K562 (cell line): ENCODE data around the gene EFHC1. TPM values are rescaled to one million over a fixed set of nuclear protein-coding genes. Genes with fewer than 3 reads are reported as not detected.

Experiments
- ATAC-seq: fragments of 200-7000 bp; cut with Tn5 transposase; 3 replicates; pipeline ENCODE4 v1.9.1; 2020; ENCODE audit warnings: moderate library complexity
- BruUV-seq: library from RNA; stranded (reverse); fragments of 400-500 nt; replicated peaks from 2 replicates; lab custom pipeline; 2021; lab: Mats Ljungman, UMichigan
- CTCF ChIA-PET: fragments of 300-600 bp; formaldehyde crosslinking; extraction: SDS; loops from one replicate; lab custom pipeline; 2021; ENCODE audit warnings: low intra/inter-chr PET ratio; lab: Yijun Ruan, JAX
- POLR2A ChIA-PET: fragments of 300-600, 350-650 bp; sonication (Branson Sonifier 250); formaldehyde crosslinking; extraction: SDS; loops from one replicate; lab custom pipeline; 2021; ENCODE audit warnings: antibody characterized with exemption, inconsistent platforms; lab: Yijun Ruan, JAX
- DNase-seq, 4 experiments: peaks; one replicate each; pipeline versions ENCODE4 v3.0.0 to v3.0.0-alpha.2; 2011 to 2018; ENCODE audit warnings: low spot score in 3 of 4, mixed read lengths in 3 of 4; ENCODE audit errors: extremely low read depth in 1 of 4
- FAIRE-seq: peaks from 2 replicates; lab custom pipeline; 2011; peaks lifted over from hg19 to GRCh38; lab: Jason Lieb, UNC
- H2AFZ ChIP-seq: 2 replicates; pipeline ENCODE4 v1.6.0; 2011; ENCODE audit warnings: low read depth, low read length, control low read depth, inconsistent platforms
- H3K27ac ChIP-seq: fragments of 200-600 bp; 3 replicates; pipeline ENCODE4 v1.8.0; 2011; ENCODE audit warnings: low read depth, mild to moderate bottlenecking, control low read depth, inconsistent platforms, low read length, moderate library complexity, mixed read lengths; ENCODE audit errors: extremely low read depth
- H3K27me3 ChIP-seq, 2 experiments: fragments of 300-600 bp in 1 of 2; 2 replicates in 1 of 2; 3 replicates in 1 of 2; pipeline versions ENCODE4 v1.6.0 to v1.8.0; 2011; ENCODE audit warnings: inconsistent platforms in 2 of 2, low read length in 2 of 2, mild to moderate bottlenecking in 1 of 2, mixed read lengths in 1 of 2, moderate library complexity in 1 of 2; ENCODE audit not compliant: control insufficient read depth in 2 of 2, insufficient read depth in 2 of 2
- H3K36me3 ChIP-seq: fragments of 300-600 bp; 3 replicates; pipeline ENCODE4 v1.8.0; 2011; ENCODE audit warnings: mild to moderate bottlenecking, low read length, inconsistent platforms; ENCODE audit not compliant: control insufficient read depth, insufficient read depth
- H3K4me1 ChIP-seq, 2 experiments: fragments of 200-600 bp in 1 of 2; replicated peaks in 1 of 2; 2 replicates in 1 of 2; 3 replicates in 1 of 2; pipeline versions ENCODE4 v1.5.1 to v1.8.0; 2011; ENCODE audit warnings: inconsistent platforms in 2 of 2, low read length in 2 of 2, mild to moderate bottlenecking in 1 of 2, mixed read lengths in 1 of 2, moderate library complexity in 1 of 2; ENCODE audit not compliant: control insufficient read depth in 2 of 2, insufficient read depth in 2 of 2
- H3K4me2 ChIP-seq: 2 replicates; pipeline ENCODE4 v1.6.1; 2011; ENCODE audit warnings: low read length, control low read depth, inconsistent platforms, mixed read lengths; ENCODE audit not compliant: insufficient read depth
- H3K4me3 ChIP-seq: fragments of 200-600 bp; sonication (generic), shearing (Covaris generic); 2 replicates; pipeline ENCODE4 v1.5.1; 2016; ENCODE audit warnings: control low read depth, inconsistent platforms
- H3K79me2 ChIP-seq: fragments of 200-600 bp; 3 replicates; pipeline ENCODE4 v1.8.0; 2011; ENCODE audit warnings: low read length, inconsistent platforms; ENCODE audit not compliant: control insufficient read depth, insufficient read depth
- H3K9ac ChIP-seq, 2 experiments: 2 replicates each; pipeline versions ENCODE4 v1.6.0 to v1.6.1; 2011; ENCODE audit warnings: low read depth in 2 of 2, low read length in 2 of 2, control low read depth in 1 of 2, inconsistent platforms in 1 of 2, mild to moderate bottlenecking in 1 of 2, mixed read lengths in 1 of 2; ENCODE audit not compliant: insufficient read depth in 1 of 2
- H3K9me1 ChIP-seq: one replicate; pipeline ENCODE4 v1.6.0; 2011; ENCODE audit warnings: inconsistent platforms, mild to moderate bottlenecking, low read length, moderate library complexity; ENCODE audit not compliant: control insufficient read depth, insufficient read depth
- H3K9me3 ChIP-seq: replicated peaks from 2 replicates; pipeline ENCODE4 v1.5.1; 2011; ENCODE audit warnings: low read depth, low read length, inconsistent platforms; ENCODE audit not compliant: control insufficient read depth, insufficient read depth
- H4K20me1 ChIP-seq: replicated peaks from 2 replicates; pipeline ENCODE4 v1.6.1; 2011; ENCODE audit warnings: low read length, inconsistent platforms, mixed read lengths; ENCODE audit not compliant: control insufficient read depth, insufficient read depth
- BMI1 ChIP-seq: fragments of 150-350 bp; IDR thresholded peaks from 2 replicates; pipeline ENCODE4 v1.6.1; 2014; ENCODE audit warnings: low read length
- CREB3 ChIP-seq: fragments of 450-650 bp; conservative IDR thresholded peaks from 2 replicates; pipeline ENCODE4 v1.6.1; 2016; ENCODE audit warnings: missing genetic modification characterization, low read depth, mild to moderate bottlenecking, missing compliant biosample characterization, moderate library complexity
- EP300 ChIP-seq: IDR thresholded peaks from 2 replicates; pipeline ENCODE4 v1.6.1; 2012; ENCODE audit warnings: low read length, improper control_type of control experiment
- KDM5B ChIP-seq: fragments of 200-600 bp; sonication (generic); IDR thresholded peaks from 2 replicates; pipeline ENCODE4 v1.6.1; 2012; ENCODE audit warnings: low read depth, mild to moderate bottlenecking, moderate library complexity, low read length, control low read depth, inconsistent platforms; ENCODE audit not compliant: insufficient replicate concordance
- NFE2L1 ChIP-seq: fragments of 450-650 bp; IDR thresholded peaks from 2 replicates; pipeline ENCODE4 v1.6.1; 2016; ENCODE audit warnings: missing genetic modification characterization, low read depth, mild to moderate bottlenecking, missing compliant biosample characterization, moderate library complexity, borderline replicate concordance
- NONO ChIP-seq, 2 experiments: fragments of 200-400 bp in 1 of 2; fragments of 450-650 bp in 1 of 2; formaldehyde crosslinking in 1 of 2; IDR thresholded peaks; 2 replicates each; pipeline ENCODE4 v1.6.1; 2017; ENCODE audit warnings: low read depth in 2 of 2, mild to moderate bottlenecking in 2 of 2, moderate library complexity in 2 of 2, low read length in 1 of 2
- SMARCA4 ChIP-seq: fragments of 450-650 bp; IDR thresholded peaks from 2 replicates; pipeline ENCODE4 v1.6.1; 2016
- SRSF9 ChIP-seq: fragments of 200-400 bp; formaldehyde crosslinking; IDR thresholded peaks from 2 replicates; pipeline ENCODE4 v1.6.1; 2017; ENCODE audit warnings: low read depth, low read length, borderline replicate concordance
- TAF1 ChIP-seq: IDR thresholded peaks from 2 replicates; pipeline ENCODE4 v1.6.1; 2011; ENCODE audit warnings: mild to moderate bottlenecking, low read length, moderate library complexity; ENCODE audit not compliant: insufficient read depth, control insufficient read depth, severe bottlenecking; ENCODE audit errors: extremely low read depth
- ZBTB33 ChIP-seq: sonication (generic); formaldehyde crosslinking; IDR thresholded peaks from 2 replicates; pipeline ENCODE4 v1.8.1; 2023; ENCODE audit warnings: mild to moderate bottlenecking, missing genetic modification reagents
- WGBS: fragments of 100-300 bp; shearing (Covaris generic); methylation state at CpG from one replicate; pipeline ENCODE4 v1.1.6; 2016; ENCODE audit warnings: low coverage, mixed read lengths; ENCODE audit not compliant: insufficient coverage; ENCODE audit errors: missing lambda C conversion rate; 5-methylcytosine and 5-hydroxymethylcytosine counted together
- in situ Hi-C: fragments of 300-500 bp; cut with MboI; formaldehyde crosslinking; loops from 4 replicates; pipeline ENCODE4 v1.15.0; 2018; ENCODE audit warnings: inconsistent platforms, mixed read lengths
- intact Hi-C: fragments of 100-400 bp; cut with micrococcal nuclease; formaldehyde crosslinking; loops from 2 replicates; pipeline ENCODE4 v1.14.2; 2022
- polyA plus RNA-seq, 8 experiments: library from polyadenylated mRNA; depleted of rRNA in 4 of 8; stranded (reverse) in 5 of 8; unstranded in 3 of 8; fragments of >200 nt; fragmentation: Nextera tagmentation in 2 of 8; fragmentation: Illumina TruSeq in 1 of 8; extraction: Ambion mirVana in 2 of 8; extraction: Trizol in 1 of 8; gene quantifications; 2 replicates each; pipeline versions ENCODE4 v1.2.1 to v1.2.3, GENCODE V29; 2011 to 2014; ENCODE audit warnings: inconsistent platforms in 1 of 8, missing spikeins in 1 of 8
- total RNA-seq, 7 experiments: library from RNA; depleted of rRNA in 6 of 7; stranded (reverse); fragments of >200 nt in 6 of 7; fragmentation: Illumina TruSeq in 2 of 7; extraction: Trizol in 2 of 7; gene quantifications; 2 replicates each; pipeline versions ENCODE4 v1.2.1 to v1.2.3, GENCODE V29; 2011 to 2021; ENCODE audit warnings: low replicate concordance in 1 of 7

EFHC1 gene
- total and polyA plus RNA-seq, 9 of the 15 experiments (the other 6 are each of a cell fraction or from before 2014, with no cell fraction given): 9.5 to 31.0 (median 14.9) TPM

- H3K27ac ChIP-seq: no peak overlapping the region
- POLR2A ChIA-PET: interaction anchor here (0.7 to 1.4 kb wide), 3 partner anchors 24 to 424 kb away, joined by 3 read pairs; no protein-coding TSS in a partner anchor
- CTCF ChIA-PET: interaction anchor here (1.1 to 4.8 kb wide), 3 partner anchors 8 to 247 kb away, joined by 3 to 74 read pairs (median 4); no protein-coding TSS in a partner anchor
- no peak overlapping the region for H3K4me2 ChIP-seq
- no peak overlapping the region for H3K9ac ChIP-seq
- no peak for ATAC-seq
- no peaks in the 10 kb centered on the region for H3K36me3 ChIP-seq
- H3K79me2 ChIP-seq: peaks cover under 1% of the 10 kb centered on the region; the same call in 2 of the 3 replicates
- no TSS peak for BruUV-seq
- DNase-seq: no peak
- TF ChIP-seq KDM5B: no peak
- TF ChIP-seq ZBTB33 (CRISPR knock-in tag): no peak
- TF ChIP-seq BMI1: no peak
- no peak for TF ChIP-seq SMARCA4
- TF ChIP-seq NFE2L1 (tag): no peak
- no peak for TF ChIP-seq CREB3
- TF ChIP-seq NONO (IDR thresholded peaks at IDR 0.05; ENCODE audit: low read depth in 2 of 2, low read length in 1 of 2): no peak
- TF ChIP-seq TAF1: no peak
- no peak for TF ChIP-seq EP300
- no peak for TF ChIP-seq SRSF9
- no peak overlapping the region for H3K4me3 ChIP-seq
- H4K20me1 ChIP-seq: no peaks in the 10 kb centered on the region
- peaks cover 19 to 29% of the 10 kb centered on the region in 2 experiments for H3K4me1 ChIP-seq
- no peaks in the 10 kb centered on the region; a peak in 2 of 5 replicates for H3K27me3 ChIP-seq
- intact Hi-C loops (loop anchor here (5.0 to 10.0 kb wide), 4 partner anchors 162 to 1069 kb away; partner anchors contain the start of genes GSTA4 and TRAM2), in situ Hi-C loops (loop anchor here (5.0 to 25.0 kb wide), 3 partner anchors 182 to 1072 kb away; no protein-coding TSS in a partner anchor)
- H3K9me3 ChIP-seq: no peaks in the 10 kb centered on the region
- no peak for FAIRE-seq
- H2AFZ ChIP-seq: no peak overlapping the region; the same call in 1 of the 2 replicates
- H3K9me1 ChIP-seq: no peaks in the 10 kb centered on the region
- 24% methylated on average over 1 of the region's 1 CpG for WGBS
Observed at GRCh38 chr6:52415333-52415732, 4.8 kb upstream of the EFHC1 start.
